ENCODE data around the gene MALT1. TPM values are rescaled to one million over a fixed set of nuclear protein-coding genes. Genes with fewer than 3 reads are reported as not detected.
A peak's percentile ranks its signal among the peaks of the same experiment; 100 is the strongest.
"Not testable (repeated sequence)": the region's sequence is repeated elsewhere in the genome, so short reads cannot be mapped to it uniquely, and the experiment has no call there.

The MALT1 gene
- total RNA-seq, result 17.3 TPM
- long read RNA-seq, partial matches to known transcripts, result 0 of 4 reads
- long read RNA-seq, other reads (novel, unspliced or antisense), result 4 of 4 reads

GRCh38 chr18:58671111-58671631 is at the start of gene MALT1:
TSS of gene MALT1 (plus strand) at chr18:58671465. CDS start at chr18:58671644, 179 bp downstream.
- DNase-seq (ENCODE audit: low spot score), result peak; percentile 98

GRCh38 chr18:58624011-58624410 is 47.3 kb upstream of the MALT1 start:
- no peak for DNase-seq (ENCODE audit: low spot score)

GRCh38 chr18:58625839-58626238 is 45.4 kb upstream of the MALT1 start:
- no peak for DNase-seq (ENCODE audit: low spot score)

- DNase-seq (ENCODE audit: low spot score), result no peak
Observed at GRCh38 chr18:58630071-58630470, 41.2 kb upstream of the MALT1 start.

GRCh38 chr18:58631301-58631700 is 40.0 kb upstream of the MALT1 start:
- no peak for DNase-seq (ENCODE audit: low spot score)

GRCh38 chr18:58632552-58632951 is 38.7 kb upstream of the MALT1 start:
- no peak for DNase-seq (ENCODE audit: low spot score)

GRCh38 chr18:58633874-58634273 is 37.4 kb upstream of the MALT1 start:
- DNase-seq (ENCODE audit: low spot score), result no peak

- DNase-seq (ENCODE audit: low spot score), result no peak
Observed at GRCh38 chr18:58635891-58636290, 35.4 kb upstream of the MALT1 start.

- no peak for DNase-seq (ENCODE audit: low spot score)
Observed at GRCh38 chr18:58637197-58637596, 34.1 kb upstream of the MALT1 start.

- no peak for DNase-seq (ENCODE audit: low spot score)
Observed at GRCh38 chr18:58637946-58638345, 33.3 kb upstream of the MALT1 start.

- DNase-seq (ENCODE audit: low spot score), result no peak
Observed at GRCh38 chr18:58638441-58638840, 32.8 kb upstream of the MALT1 start.

- no peak for DNase-seq (ENCODE audit: low spot score)
Observed at GRCh38 chr18:58639237-58639636, 32.0 kb upstream of the MALT1 start.

GRCh38 chr18:58639751-58640427 is 31.4 kb upstream of the MALT1 start:
- no peak for DNase-seq (ENCODE audit: low spot score)

GRCh38 chr18:58640428-58640805 is 30.8 kb upstream of the MALT1 start:
- no peak for DNase-seq (ENCODE audit: low spot score)

- DNase-seq (ENCODE audit: low spot score), result no peak
Observed at GRCh38 chr18:58640891-58641610, 30.2 kb upstream of the MALT1 start.

GRCh38 chr18:58643557-58643956 is 27.7 kb upstream of the MALT1 start:
- DNase-seq (ENCODE audit: low spot score), result not testable (repeated sequence)

- no peak for DNase-seq (ENCODE audit: low spot score)
Observed at GRCh38 chr18:58645398-58645797, 25.9 kb upstream of the MALT1 start.

GRCh38 chr18:58646334-58646862 is 24.9 kb upstream of the MALT1 start:
- DNase-seq (ENCODE audit: low spot score), result no peak

- no peak for DNase-seq (ENCODE audit: low spot score)
Observed at GRCh38 chr18:58649966-58650816, 21.1 kb upstream of the MALT1 start.

- DNase-seq (ENCODE audit: low spot score), result not testable (repeated sequence)
Observed at GRCh38 chr18:58650830-58651229, 20.4 kb upstream of the MALT1 start.

- DNase-seq (ENCODE audit: low spot score), result not testable (repeated sequence)
Observed at GRCh38 chr18:58653144-58653722, 18.0 kb upstream of the MALT1 start.

Data from mesenteric fat pad (tissue), 1 donor.